ENCODE results near the gene CA12.

GRCh38 chr15:63295341-63295740 is 86.3 kb downstream of the CA12 start:
- TF ChIP-seq PATZ1 (CRISPR knock-in tag; IDR thresholded peaks at IDR 0.05; ENCODE audit: borderline replicate concordance): no peak
- no peak for TF ChIP-seq TCF4 (CRISPR knock-in tag; IDR thresholded peaks at IDR 0.05; ENCODE audit: borderline replicate concordance)
- TF ChIP-seq RARB (CRISPR knock-in tag; IDR thresholded peaks at IDR 0.05): no peak
- no peak for TF ChIP-seq POU6F1 (CRISPR knock-in tag; IDR thresholded peaks at IDR 0.05; ENCODE audit: borderline replicate concordance, low read depth)
- no peak for TF ChIP-seq ZFP3 (CRISPR knock-in tag; IDR thresholded peaks at IDR 0.05)
- no peak for TF ChIP-seq ZC3H10 (CRISPR knock-in tag; IDR thresholded peaks at IDR 0.05)
- TF ChIP-seq ISL1 (CRISPR knock-in tag; IDR thresholded peaks at IDR 0.05): no peak
- TF ChIP-seq BACH2 (CRISPR knock-in tag; IDR thresholded peaks at IDR 0.05; ENCODE audit: borderline replicate concordance): no peak
- no peak for TF ChIP-seq TOX (CRISPR knock-in tag; IDR thresholded peaks at IDR 0.05; ENCODE audit: borderline replicate concordance)
- no peak for TF ChIP-seq PPARA (CRISPR knock-in tag; IDR thresholded peaks at IDR 0.05; ENCODE audit: borderline replicate concordance)
- TF ChIP-seq CSDC2 (CRISPR knock-in tag; IDR thresholded peaks at IDR 0.05): no peak
- no peak for TF ChIP-seq ZFP30 (CRISPR knock-in tag; IDR thresholded peaks at IDR 0.05)
- TF ChIP-seq ZNF70 (CRISPR knock-in tag; IDR thresholded peaks at IDR 0.05): no peak
- no peak for TF ChIP-seq OSR1 (CRISPR knock-in tag; IDR thresholded peaks at IDR 0.05)
